WTC11 (cell line): ENCODE data around the gene NPAT. TPM values are rescaled to one million over a fixed set of nuclear protein-coding genes. Genes with fewer than 3 reads are reported as not detected.
"Not testable (repeated sequence)": the region's sequence is repeated elsewhere in the genome, so short reads cannot be mapped to it uniquely, and the experiment has no call there.

ENCODE experiments used
- ATAC-seq: fragments of 200-7000 bp; cut with Tn5 transposase; 2 replicates; pipeline ENCODE4 v1.10.0; 2021; ENCODE audit warnings: mild to moderate bottlenecking, moderate library complexity
- CTCF ChIA-PET: fragments of 300-600 bp; sonication (Branson Sonifier 250); formaldehyde crosslinking; loops from one replicate; lab custom pipeline; 2021; ENCODE audit warnings: antibody characterized with exemption; lab: Charles Lee
- POLR2A ChIA-PET: fragments of 350-600 bp; sonication (Branson Sonifier 250); formaldehyde crosslinking; loops from one replicate; lab custom pipeline; 2021; ENCODE audit warnings: antibody characterized with exemption; lab: Charles Lee
- DNase-seq: peaks from one replicate; pipeline ENCODE4 v3.0.0; 2021; ENCODE audit warnings: low spot score
- H3K27ac Mint-ChIP-seq: 2 replicates; pipeline ENCODE4 v1.8.0; 2021; ENCODE audit warnings: mixed read lengths
- H3K27me3 Mint-ChIP-seq: 2 replicates; pipeline ENCODE4 v1.8.0; 2021; ENCODE audit warnings: low read depth, mild to moderate bottlenecking, moderate library complexity, mixed read lengths
- H3K36me3 Mint-ChIP-seq: 2 replicates; pipeline ENCODE4 v1.8.0; 2021; ENCODE audit warnings: mixed read lengths
- H3K4me1 Mint-ChIP-seq: 2 replicates; pipeline ENCODE4 v1.8.0; 2022; ENCODE audit warnings: mixed read lengths
- H3K4me3 Mint-ChIP-seq: 2 replicates; pipeline ENCODE4 v1.8.0; 2021; ENCODE audit warnings: mild to moderate bottlenecking, moderate library complexity, mixed read lengths
- H3K9me3 Mint-ChIP-seq: 2 replicates; pipeline ENCODE4 v1.8.0; 2021; ENCODE audit warnings: mixed read lengths
- CBFB ChIP-seq: sonication (generic); formaldehyde crosslinking; IDR thresholded peaks from 2 replicates; pipeline ENCODE4 v1.8.1; 2022; ENCODE audit warnings: mild to moderate bottlenecking, low read depth, missing genetic modification reagents
- CREM ChIP-seq: sonication (generic); formaldehyde crosslinking; IDR thresholded peaks from 2 replicates; pipeline ENCODE4 v1.8.1; 2022; ENCODE audit warnings: mild to moderate bottlenecking, missing genetic modification reagents, moderate library complexity
- ELF4 ChIP-seq: sonication (generic); formaldehyde crosslinking; IDR thresholded peaks from 2 replicates; pipeline ENCODE4 v1.8.1; 2022; ENCODE audit warnings: low read depth, mild to moderate bottlenecking, moderate library complexity, missing genetic modification reagents
- EMX1 ChIP-seq: fragments of 250-450 bp; sonication (Bioruptor Pico); IDR thresholded peaks from 2 replicates; pipeline ENCODE4 v1.8.0; 2021; ENCODE audit warnings: mild to moderate bottlenecking
- ESRRA ChIP-seq: sonication (generic); formaldehyde crosslinking; IDR thresholded peaks from 2 replicates; pipeline ENCODE4 v1.8.1; 2022; ENCODE audit warnings: mild to moderate bottlenecking, missing genetic modification reagents, borderline replicate concordance
- ETV6 ChIP-seq: sonication (generic); formaldehyde crosslinking; IDR thresholded peaks from 2 replicates; pipeline ENCODE4 v1.8.1; 2022; ENCODE audit warnings: mild to moderate bottlenecking, missing genetic modification reagents
- TP53 ChIP-seq: sonication (generic); formaldehyde crosslinking; IDR thresholded peaks from 2 replicates; pipeline ENCODE4 v1.8.1; 2023; ENCODE audit warnings: mild to moderate bottlenecking, missing genetic modification reagents
- ZNF317 ChIP-seq: sonication (generic); formaldehyde crosslinking; IDR thresholded peaks from 2 replicates; pipeline ENCODE4 v1.8.1; 2023; ENCODE audit warnings: low read depth, mild to moderate bottlenecking, moderate library complexity, missing genetic modification reagents, borderline replicate concordance
- ZNF396 ChIP-seq: fragments of 250-450 bp; sonication (Bioruptor Pico); IDR thresholded peaks from 2 replicates; pipeline ENCODE4 v1.8.0; 2021; ENCODE audit warnings: mild to moderate bottlenecking, moderate library complexity, borderline replicate concordance
- ZNF423 ChIP-seq: fragments of 250-450 bp; sonication (Bioruptor Pico); IDR thresholded peaks from 2 replicates; pipeline ENCODE4 v2.1.2; 2022; ENCODE audit warnings: mild to moderate bottlenecking, moderate library complexity
- total RNA-seq: library from RNA; stranded (reverse); gene quantifications from 3 replicates; pipeline ENCODE4 v1.2.3, GENCODE V29; 2021
- TF ChIP-seq, protein P1 (sequence below): sonication (generic); formaldehyde crosslinking; IDR thresholded peaks from 2 replicates; pipeline ENCODE4 v1.8.0; 2022; ENCODE audit warnings: mild to moderate bottlenecking, missing genetic modification reagents
- TF ChIP-seq, protein P2 (sequence below): sonication (generic); formaldehyde crosslinking; IDR thresholded peaks from 2 replicates; pipeline ENCODE4 v1.8.1; 2023; ENCODE audit warnings: mild to moderate bottlenecking, missing genetic modification reagents, moderate library complexity
- TF ChIP-seq, protein P3 (sequence below): sonication (generic); formaldehyde crosslinking; IDR thresholded peaks from 2 replicates; pipeline ENCODE4 v1.8.1; 2023; ENCODE audit warnings: mild to moderate bottlenecking, moderate library complexity, missing genetic modification reagents
- TF ChIP-seq, protein P4 (sequence below): sonication (generic); formaldehyde crosslinking; IDR thresholded peaks from 2 replicates; pipeline ENCODE4 v1.8.1; 2023; ENCODE audit warnings: mild to moderate bottlenecking, missing genetic modification reagents, moderate library complexity
- TF ChIP-seq, protein P5 (sequence below): fragments of 200-600 bp; IDR thresholded peaks from 2 replicates; pipeline ENCODE4 v1.8.0; 2022; ENCODE audit warnings: antibody characterized with exemption
- TF ChIP-seq, protein P6 (sequence below): sonication (generic); formaldehyde crosslinking; IDR thresholded peaks from 2 replicates; pipeline ENCODE4 v1.8.0; 2022; ENCODE audit warnings: missing genetic modification reagents
- TF ChIP-seq, protein P7 (sequence below): sonication (generic); formaldehyde crosslinking; IDR thresholded peaks from 2 replicates; pipeline ENCODE4 v1.8.1; 2022; ENCODE audit warnings: mild to moderate bottlenecking, missing genetic modification reagents, moderate library complexity, borderline replicate concordance

NPAT gene
- total RNA-seq, 1 experiment from 2014 or later = 17.2 TPM

DNA sequence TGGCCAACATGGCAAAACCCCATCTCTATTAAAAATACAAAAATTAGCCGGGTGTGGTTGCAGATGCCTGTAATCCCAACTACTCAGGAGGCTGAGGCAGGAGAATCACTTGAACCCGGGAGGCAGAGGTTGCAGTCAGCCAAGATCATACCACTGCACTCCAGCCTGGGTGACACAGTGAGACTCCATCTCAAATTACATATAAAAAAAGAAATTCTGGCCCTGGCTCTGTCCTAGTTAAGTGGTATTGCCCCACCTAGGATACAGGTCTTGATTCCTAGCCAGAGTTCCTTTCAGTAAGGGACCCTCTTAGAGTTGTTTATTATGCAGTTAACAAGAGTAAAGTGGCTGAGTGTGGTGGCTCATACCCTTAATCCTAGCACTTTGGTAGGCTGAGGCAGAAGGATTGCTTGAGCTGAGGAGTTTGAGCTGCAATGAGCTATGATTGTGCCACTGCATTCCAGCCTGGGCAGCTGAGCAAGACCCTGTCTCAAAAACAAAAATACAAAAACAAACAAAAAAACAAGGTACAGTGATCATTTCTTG, 89.4 kb downstream of the NPAT start:
- H3K9me3 Mint-ChIP-seq, H3K27me3 Mint-ChIP-seq, H3K4me1 Mint-ChIP-seq, CTCF ChIA-PET, POLR2A ChIA-PET, H3K4me3 Mint-ChIP-seq, H3K27ac Mint-ChIP-seq, H3K36me3 Mint-ChIP-seq, DNase-seq, ATAC-seq: not testable (repeated sequence)

DNA sequence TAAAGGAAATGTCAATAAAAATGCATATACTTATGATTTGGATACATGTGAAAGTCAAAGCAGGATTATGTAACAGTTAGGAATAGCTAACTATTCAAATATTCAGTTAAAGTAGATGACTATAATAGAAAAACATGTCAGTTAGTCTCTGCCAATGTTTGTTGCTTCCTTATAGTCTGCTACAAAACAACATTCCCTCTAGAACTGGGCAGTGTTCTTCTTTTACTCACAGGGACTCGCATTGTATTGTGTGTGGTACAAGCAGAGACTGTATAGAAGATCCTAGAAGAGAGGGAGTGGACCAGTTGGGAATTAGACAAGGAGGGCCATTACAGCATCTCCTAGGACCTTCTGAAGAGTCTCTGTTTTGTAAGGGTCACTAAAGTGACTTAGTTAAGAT, 90.4 kb downstream of the NPAT start:
- ChIA-PET POLR2A (no interaction called here), CTCF (no interaction called here)
- Mint-ChIP-seq H3K4me3 (no peak overlapping the region), H3K4me1 (no peaks in the 10 kb centered on the region), H3K27ac (no peak overlapping the region), H3K9me3 (no peaks in the 10 kb centered on the region), H3K27me3 (no peaks in the 10 kb centered on the region), H3K36me3 (peaks cover 9% of the 10 kb centered on the region)
- no peak for ATAC-seq
- TF ChIP-seq, protein P1, sequence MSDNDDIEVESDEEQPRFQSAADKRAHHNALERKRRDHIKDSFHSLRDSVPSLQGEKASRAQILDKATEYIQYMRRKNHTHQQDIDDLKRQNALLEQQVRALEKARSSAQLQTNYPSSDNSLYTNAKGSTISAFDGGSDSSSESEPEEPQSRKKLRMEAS (CRISPR knock-in tag) = no peak
- TF ChIP-seq ELF4 (CRISPR knock-in tag) (no peak), ZNF423 (no peak), CBFB (CRISPR knock-in tag) (no peak), ETV6 (CRISPR knock-in tag) (no peak), TP53 (CRISPR knock-in tag) (no peak), CREM (CRISPR knock-in tag) (no peak), ZNF396 (CRISPR knock-in tag) (no peak), EMX1 (CRISPR knock-in tag) (no peak), ESRRA (CRISPR knock-in tag) (no peak), ZNF317 (no peak)
- TF ChIP-seq, protein P2, sequence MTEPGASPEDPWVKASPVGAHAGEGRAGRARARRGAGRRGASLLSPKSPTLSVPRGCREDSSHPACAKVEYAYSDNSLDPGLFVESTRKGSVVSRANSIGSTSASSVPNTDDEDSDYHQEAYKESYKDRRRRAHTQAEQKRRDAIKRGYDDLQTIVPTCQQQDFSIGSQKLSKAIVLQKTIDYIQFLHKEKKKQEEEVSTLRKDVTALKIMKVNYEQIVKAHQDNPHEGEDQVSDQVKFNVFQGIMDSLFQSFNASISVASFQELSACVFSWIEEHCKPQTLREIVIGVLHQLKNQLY (CRISPR knock-in tag) = no peak
- TF ChIP-seq, protein P3, sequence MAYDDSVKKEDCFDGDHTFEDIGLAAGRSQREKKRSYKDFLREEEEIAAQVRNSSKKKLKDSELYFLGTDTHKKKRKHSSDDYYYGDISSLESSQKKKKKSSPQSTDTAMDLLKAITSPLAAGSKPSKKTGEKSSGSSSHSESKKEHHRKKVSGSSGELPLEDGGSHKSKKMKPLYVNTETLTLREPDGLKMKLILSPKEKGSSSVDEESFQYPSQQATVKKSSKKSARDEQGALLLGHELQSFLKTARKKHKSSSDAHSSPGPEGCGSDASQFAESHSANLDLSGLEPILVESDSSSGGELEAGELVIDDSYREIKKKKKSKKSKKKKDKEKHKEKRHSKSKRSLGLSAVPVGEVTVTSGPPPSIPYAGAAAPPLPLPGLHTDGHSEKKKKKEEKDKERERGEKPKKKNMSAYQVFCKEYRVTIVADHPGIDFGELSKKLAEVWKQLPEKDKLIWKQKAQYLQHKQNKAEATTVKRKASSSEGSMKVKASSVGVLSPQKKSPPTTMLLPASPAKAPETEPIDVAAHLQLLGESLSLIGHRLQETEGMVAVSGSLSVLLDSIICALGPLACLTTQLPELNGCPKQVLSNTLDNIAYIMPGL = no peak
- TF ChIP-seq, protein P4, sequence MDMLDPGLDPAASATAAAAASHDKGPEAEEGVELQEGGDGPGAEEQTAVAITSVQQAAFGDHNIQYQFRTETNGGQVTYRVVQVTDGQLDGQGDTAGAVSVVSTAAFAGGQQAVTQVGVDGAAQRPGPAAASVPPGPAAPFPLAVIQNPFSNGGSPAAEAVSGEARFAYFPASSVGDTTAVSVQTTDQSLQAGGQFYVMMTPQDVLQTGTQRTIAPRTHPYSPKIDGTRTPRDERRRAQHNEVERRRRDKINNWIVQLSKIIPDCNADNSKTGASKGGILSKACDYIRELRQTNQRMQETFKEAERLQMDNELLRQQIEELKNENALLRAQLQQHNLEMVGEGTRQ = no peak
- TF ChIP-seq, protein P5, sequence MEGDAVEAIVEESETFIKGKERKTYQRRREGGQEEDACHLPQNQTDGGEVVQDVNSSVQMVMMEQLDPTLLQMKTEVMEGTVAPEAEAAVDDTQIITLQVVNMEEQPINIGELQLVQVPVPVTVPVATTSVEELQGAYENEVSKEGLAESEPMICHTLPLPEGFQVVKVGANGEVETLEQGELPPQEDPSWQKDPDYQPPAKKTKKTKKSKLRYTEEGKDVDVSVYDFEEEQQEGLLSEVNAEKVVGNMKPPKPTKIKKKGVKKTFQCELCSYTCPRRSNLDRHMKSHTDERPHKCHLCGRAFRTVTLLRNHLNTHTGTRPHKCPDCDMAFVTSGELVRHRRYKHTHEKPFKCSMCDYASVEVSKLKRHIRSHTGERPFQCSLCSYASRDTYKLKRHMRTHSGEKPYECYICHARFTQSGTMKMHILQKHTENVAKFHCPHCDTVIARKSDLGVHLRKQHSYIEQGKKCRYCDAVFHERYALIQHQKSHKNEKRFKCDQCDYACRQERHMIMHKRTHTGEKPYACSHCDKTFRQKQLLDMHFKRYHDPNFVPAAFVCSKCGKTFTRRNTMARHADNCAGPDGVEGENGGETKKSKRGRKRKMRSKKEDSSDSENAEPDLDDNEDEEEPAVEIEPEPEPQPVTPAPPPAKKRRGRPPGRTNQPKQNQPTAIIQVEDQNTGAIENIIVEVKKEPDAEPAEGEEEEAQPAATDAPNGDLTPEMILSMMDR = no peak
- TF ChIP-seq, protein P6, sequence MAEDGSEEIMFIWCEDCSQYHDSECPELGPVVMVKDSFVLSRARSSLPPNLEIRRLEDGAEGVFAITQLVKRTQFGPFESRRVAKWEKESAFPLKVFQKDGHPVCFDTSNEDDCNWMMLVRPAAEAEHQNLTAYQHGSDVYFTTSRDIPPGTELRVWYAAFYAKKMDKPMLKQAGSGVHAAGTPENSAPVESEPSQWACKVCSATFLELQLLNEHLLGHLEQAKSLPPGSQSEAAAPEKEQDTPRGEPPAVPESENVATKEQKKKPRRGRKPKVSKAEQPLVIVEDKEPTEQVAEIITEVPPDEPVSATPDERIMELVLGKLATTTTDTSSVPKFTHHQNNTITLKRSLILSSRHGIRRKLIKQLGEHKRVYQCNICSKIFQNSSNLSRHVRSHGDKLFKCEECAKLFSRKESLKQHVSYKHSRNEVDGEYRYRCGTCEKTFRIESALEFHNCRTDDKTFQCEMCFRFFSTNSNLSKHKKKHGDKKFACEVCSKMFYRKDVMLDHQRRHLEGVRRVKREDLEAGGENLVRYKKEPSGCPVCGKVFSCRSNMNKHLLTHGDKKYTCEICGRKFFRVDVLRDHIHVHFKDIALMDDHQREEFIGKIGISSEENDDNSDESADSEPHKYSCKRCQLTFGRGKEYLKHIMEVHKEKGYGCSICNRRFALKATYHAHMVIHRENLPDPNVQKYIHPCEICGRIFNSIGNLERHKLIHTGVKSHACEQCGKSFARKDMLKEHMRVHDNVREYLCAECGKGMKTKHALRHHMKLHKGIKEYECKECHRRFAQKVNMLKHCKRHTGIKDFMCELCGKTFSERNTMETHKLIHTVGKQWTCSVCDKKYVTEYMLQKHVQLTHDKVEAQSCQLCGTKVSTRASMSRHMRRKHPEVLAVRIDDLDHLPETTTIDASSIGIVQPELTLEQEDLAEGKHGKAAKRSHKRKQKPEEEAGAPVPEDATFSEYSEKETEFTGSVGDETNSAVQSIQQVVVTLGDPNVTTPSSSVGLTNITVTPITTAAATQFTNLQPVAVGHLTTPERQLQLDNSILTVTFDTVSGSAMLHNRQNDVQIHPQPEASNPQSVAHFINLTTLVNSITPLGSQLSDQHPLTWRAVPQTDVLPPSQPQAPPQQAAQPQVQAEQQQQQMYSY (CRISPR knock-in tag) = no peak
- TF ChIP-seq, protein P7, sequence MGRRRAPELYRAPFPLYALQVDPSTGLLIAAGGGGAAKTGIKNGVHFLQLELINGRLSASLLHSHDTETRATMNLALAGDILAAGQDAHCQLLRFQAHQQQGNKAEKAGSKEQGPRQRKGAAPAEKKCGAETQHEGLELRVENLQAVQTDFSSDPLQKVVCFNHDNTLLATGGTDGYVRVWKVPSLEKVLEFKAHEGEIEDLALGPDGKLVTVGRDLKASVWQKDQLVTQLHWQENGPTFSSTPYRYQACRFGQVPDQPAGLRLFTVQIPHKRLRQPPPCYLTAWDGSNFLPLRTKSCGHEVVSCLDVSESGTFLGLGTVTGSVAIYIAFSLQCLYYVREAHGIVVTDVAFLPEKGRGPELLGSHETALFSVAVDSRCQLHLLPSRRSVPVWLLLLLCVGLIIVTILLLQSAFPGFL (CRISPR knock-in tag) = no peak
- no peak for DNase-seq
